GM12892 (cell line): Measurements from ENCODE around the gene C2orf80.

ENCODE experiments used
- POLR2A ChIP-seq: IDR thresholded peaks from 2 replicates; pipeline ENCODE4 v1.6.1; 2011; ENCODE audit warnings: low read depth, low read length, control low read depth
- POLR2AphosphoS5 ChIP-seq: IDR thresholded peaks from 2 replicates; pipeline ENCODE4 v1.6.1; 2011; ENCODE audit warnings: low read depth, low read length, control low read depth

- TF ChIP-seq POLR2AphosphoS5 (no peak), POLR2A (no peak)
These were observed 38.6 kb upstream of the C2orf80 start for GRCh38 chr2:208228476-208228875.
